GM19238 (cell line): ENCODE data around the gene FAM89A.
"Not testable (repeated sequence)": the region's sequence is repeated elsewhere in the genome, so short reads cannot be mapped to it uniquely, and the experiment has no call there.

Experiments used
- DNase-seq: peaks from one replicate; pipeline ENCODE4 v3.0.0; 2011; ENCODE audit warnings: low spot score; ENCODE audit not compliant: insufficient read length

The FAM89A gene

DNA sequence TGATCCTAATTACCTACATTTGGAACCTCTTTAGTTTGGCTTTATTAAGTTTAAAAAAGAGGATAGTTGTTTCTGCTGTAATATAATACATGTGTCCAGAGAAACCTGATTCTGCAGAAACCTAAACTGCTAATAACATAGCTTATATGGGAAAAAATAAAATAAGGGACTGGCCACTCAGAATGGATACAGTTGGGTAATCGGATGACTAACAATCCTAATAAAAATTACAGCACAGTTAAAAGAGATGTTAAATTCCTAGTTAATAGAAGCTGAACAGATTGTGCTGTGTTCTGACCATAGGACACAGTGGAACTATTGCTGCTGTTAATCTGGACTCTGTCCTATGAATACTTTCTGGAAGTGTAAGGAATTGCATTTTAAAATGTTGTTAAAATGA, 45.2 kb downstream of the FAM89A start:
- no peak for DNase-seq

DNA sequence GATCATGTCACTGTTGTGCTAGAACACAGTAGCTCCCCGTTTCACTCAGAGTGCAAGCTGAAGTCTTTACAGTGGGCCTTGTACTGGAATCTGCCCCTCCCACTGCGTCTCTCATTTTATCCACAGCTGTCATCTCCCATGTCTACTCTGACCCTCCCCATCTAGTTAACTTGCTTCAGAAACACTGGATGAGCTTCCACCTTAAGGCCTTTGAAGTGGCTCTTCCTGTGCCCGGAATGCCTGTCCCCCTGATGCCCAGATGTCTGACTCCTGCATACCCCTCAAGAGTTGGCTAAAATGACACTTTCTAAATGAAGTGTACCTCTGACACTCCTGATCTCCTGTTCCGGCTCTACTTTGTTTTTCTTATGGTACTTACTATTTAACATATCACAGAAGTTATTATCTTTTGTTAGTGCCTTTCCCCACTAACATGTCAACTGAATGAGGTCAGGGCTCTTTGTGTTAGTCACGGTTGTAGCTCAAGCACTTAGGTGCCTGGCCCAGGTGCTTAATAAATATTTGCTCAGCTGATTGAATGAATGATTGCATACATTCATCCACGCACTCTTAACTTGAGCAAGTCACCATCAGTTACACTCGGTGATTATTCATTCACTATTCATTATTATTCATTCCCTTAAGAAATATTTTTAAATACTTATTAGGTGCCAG, 47.8 kb downstream of the FAM89A start:
- DNase-seq, result no peak

DNA sequence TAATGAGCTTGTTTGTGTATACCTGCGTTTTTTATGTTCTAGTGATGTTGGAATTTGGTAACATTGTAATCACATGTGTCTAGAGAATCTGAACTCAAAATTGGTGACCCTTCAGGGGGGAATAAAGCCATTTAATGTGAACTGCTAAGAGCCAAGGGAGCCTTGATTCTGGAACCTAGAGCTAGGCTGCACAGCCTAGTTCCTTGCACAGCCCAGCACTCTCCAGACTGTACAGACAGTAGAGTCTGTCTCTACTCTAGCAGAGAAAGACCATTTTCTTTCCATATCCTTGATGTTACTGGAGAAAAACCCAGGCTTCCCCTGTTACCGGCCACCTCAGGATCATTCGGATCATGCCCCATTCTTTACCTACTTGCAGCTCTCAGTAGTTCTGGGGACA, 52.6 kb downstream of the FAM89A start:
- DNase-seq, result no peak

DNA sequence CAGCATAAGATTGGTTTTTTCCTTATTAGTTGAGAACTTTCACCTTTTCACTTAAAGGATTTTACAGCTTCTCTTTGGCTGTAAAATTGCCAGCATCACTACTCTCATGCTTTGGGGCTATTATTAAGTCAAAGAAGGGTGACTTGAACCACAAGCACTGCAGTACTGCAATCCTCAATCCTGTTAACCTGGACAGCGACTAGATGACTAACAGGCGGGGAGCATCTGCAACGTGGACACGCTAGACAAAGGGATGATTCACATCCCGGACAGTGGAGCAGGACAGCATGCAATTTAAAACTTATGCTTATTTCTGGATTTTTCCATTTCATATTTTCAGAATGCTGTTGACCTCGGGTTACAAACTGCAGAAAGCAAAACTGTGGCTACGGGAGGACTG, 53.1 kb downstream of the FAM89A start:
- no peak for DNase-seq

DNA sequence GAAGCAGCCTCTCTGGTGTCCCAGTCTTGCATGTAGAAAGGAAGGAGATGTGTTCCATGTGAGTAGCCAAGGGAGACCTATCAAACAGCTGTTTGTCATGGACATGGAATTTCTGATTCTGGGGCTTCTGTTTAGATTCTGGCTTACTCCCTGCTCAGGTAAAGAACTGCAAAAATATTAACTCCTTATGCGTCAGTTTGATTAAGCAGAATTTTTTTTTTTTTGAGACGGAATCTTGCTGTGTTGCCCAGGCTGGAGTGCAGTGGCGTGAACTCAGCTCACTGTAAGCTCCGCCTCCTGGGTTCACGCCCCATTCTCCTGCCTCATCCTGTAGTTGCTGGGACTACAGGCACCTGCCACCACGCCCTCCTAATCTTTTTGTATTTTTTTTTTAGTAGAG, 54.3 kb downstream of the FAM89A start:
- no peak for DNase-seq

DNA sequence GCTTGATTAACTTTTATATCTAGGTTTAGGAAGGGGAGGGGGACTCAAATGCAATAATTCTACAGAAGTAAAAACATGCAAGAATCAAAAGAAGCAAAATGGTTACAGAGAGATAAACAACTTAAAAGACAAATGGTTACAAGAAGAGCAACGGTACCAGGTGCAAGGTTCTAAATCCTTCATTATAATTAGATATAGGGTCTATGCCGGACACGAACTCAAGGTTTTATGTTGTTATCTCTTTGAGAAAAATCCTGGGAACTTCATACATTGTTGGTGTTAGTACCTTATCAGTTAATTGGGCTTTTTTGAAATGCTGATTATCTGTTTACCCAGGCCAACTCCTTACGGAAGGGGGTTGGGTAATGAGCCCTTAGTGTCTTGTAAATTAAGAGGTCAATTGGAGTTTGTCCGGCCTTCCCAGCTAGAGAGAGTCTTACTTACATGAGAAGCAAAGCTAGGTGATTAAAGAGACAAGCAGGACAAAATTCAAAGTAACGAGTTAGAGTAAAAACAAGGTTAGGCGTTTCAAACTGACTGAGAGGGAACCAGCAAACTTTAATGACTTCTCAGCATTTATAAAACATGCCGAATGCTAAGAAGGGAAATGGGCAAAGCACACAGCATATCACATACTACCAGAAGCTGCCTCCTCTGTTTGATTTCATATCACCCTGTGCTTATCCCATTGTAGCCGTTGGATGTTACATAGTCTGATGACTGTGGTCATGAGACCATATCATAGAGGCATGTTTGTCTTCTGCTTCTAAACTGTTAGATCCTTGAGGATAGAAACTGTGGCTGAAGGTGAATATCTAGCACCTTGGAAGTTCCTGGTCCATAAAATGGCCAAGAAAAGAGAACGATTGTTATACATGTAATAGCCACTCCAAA, 55.2 kb downstream of the FAM89A start:
- DNase-seq, result not testable (repeated sequence)

DNA sequence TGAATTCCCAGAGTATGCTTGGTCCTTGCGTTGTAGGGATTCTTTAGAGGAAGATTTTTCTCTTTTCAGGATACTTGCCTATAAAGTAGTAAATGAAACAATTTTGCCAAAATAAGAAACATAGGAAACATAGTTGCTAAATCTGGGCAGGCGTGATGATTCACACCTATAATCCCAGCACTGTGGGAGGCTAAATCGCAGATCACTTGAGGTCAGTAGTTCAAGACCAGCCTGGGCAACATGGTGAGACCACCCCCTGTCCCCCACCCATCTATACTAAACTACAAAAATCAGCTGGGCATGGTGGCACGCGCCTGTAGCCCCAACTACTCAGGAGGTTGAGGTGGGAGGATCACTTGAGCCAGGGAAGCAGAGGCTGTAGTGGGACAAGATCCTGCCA, 56.2 kb downstream of the FAM89A start:
- no peak for DNase-seq

DNA sequence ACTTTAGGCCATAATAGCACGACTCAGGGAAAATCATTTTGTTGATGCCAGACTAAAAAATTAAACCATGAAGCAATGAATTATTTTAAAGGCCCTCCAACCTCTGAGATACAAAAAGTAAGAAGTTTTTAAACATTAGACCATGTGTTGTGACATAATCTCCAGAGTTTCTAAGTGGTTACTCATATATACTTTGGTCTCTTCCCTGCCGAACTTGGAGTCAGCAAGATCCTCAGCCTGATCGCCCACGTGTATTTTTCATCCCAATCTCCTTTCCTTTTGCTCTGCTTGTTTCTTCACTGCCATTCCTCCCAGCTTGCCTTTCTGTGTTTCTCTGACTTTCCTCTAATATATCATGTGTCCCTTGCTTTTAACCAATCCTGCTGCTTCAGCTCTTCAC, 57.4 kb downstream of the FAM89A start:
- DNase-seq, result no peak

DNA sequence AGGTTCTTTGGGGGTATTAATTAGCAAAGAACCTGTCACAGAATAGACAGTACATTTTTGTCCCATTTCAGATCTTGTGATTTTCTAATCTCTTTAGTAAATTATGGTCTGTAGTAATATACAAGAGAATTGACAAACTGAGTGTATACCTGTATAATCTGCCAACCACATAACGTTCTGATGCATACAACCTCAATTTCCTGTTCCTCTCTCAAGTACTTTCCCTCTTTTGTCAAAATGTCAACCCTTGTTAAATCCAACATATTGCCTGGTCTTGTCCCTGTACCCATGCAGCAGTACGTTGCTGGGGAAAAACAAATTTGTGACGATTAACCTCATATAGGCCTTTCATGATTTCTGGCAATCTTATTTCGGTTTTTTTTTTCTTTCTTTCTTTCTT, 60.1 kb downstream of the FAM89A start:
- DNase-seq, result no peak

GRCh38 chr1:230979389-230979716, 60.7 kb downstream of the FAM89A start:
- DNase-seq, result no peak

GRCh38 chr1:230978491-230979388, 61.3 kb downstream of the FAM89A start, which contains the start of the genes ARV1 and TTC13:
Gene ARV1, plus strand, starts transcription at chr1:230979094. Its CDS starts 12 bp downstream, at chr1:230979106.
Gene TTC13, minus strand, starts transcription at chr1:230978861. Its CDS starts 31 bp downstream, at chr1:230978830.
- DNase-seq, result peak; percentile 97

DNA sequence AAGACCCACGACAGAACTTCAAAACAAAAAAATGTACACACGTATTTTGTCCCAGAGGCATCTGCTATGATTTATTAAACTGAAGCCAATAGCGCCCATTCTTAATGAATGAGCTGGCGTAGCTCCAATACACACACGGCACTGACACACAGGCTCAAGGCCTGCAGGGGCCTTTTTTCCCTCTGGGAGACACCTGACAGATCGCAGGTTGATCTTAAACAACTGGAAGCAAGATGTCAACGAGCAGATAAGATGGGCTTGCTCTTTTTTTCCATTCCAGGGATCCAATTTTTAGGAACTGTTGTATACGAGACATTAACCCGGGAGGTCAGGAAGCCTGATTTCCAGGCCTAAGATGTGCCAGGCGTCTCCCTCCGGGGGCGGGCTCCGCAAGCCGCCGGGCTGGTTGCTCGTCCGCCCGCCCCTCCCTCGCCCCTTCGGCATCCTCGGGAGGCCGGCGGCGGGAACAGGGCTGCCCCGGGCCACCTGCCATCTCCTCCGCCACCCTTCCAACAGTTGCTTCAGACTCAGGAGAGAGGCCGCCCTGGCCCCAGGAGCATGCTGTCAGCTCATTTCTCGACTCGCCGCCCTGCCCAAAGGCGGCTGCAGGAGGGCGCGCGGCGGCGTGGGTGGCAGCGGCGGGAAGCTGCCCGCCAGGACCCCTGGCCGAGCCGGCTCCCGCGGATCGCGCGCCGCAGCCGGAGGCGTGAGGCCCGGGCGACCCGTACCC, 62.1 kb downstream of the FAM89A start:
- no peak for DNase-seq

GRCh38 chr1:230976825-230977747, 63.0 kb downstream of the FAM89A start:
- DNase-seq, result no peak

GRCh38 chr1:230976360-230976759, 63.7 kb downstream of the FAM89A start:
- DNase-seq, result no peak

GRCh38 chr1:230975636-230976035, 64.4 kb downstream of the FAM89A start:
- DNase-seq, result no peak

DNA sequence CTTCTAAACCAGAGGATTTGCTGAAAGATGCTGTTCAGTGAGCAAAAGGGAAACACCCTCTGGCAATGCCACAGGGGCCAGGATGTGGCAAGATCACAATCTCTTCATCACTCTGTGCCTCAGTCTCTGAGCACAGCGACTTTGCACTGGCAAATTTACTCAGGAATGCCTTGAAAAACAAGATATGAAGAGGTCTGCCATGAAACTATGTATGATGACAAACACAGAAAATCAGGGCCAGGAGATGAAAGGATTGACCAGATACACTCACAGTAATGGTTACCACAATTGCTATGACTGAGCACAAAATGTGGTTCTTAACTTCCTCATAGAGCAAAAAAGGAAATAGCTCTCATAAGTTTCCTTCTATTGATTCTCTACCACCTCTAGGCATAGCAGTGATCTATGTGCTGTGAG, 67.2 kb downstream of the FAM89A start:
- DNase-seq, result no peak

DNA sequence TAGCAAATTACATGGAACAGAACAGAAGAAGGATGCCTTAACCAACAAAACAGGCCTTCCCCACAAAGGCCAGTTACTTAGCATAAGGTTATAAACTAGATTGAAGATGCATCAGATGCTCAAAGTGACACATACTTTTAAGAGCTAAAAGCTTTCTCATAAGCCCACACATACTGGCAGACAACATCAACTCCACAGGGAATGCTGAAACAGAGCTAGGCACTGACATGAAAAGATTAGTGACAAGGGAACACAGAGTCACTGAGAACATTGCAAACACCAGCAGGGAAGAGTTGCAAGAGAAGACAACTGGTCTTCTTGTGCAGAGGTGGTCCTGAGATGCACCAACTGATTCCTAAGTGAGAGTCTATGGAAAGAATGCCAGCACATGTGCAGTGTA, 68.3 kb downstream of the FAM89A start:
- DNase-seq, result no peak

DNA sequence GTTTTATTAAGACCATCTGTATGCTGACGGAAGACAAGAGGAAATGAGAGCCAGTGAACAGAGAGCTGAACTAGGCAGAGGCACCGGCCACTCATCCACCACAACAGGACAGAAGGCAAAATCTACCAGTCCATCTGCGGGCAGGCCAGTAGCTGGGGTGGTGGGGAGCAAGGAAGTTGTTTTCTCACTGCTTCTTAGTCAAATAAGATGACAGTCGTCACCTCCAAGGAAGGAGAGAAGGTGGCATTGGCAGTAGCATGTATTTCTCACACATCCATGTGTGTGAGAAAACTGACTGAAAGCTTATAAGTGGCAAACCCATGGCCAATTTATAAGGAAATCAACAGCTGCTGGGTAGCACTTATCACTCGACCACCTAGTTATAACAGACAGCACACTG, 69.6 kb downstream of the FAM89A start:
- no peak for DNase-seq
